Measurements from ENCODE around the gene USP21. TPM values are rescaled to one million over a fixed set of nuclear protein-coding genes. Genes with fewer than 3 reads are reported as not detected.

The USP21 gene
- total and polyA plus RNA-seq, 9 of the 15 experiments (the other 6 are each of a cell fraction or from before 2014, with no cell fraction given) = 4.9 to 52.4 (median 21.6) TPM

GRCh38 chr1:161165742-161166668 lies 6.7 kb downstream of the USP21 start, which contains the start of gene PPOX (continued):
- TF ChIP-seq GTF3C2 (IDR thresholded peaks at IDR 0.05; ENCODE audit: borderline replicate concordance, extremely low read depth, insufficient read length) (no peak), MAZ (CRISPR knock-in tag; conservative IDR thresholded peaks at IDR 0.05 in 1 of 2, IDR thresholded peaks at IDR 0.05 in 1 of 2) (peak; percentile 83 to 92), SREBF2 (CRISPR knock-in tag; IDR thresholded peaks at IDR 0.05) (no peak), TAF15 (IDR thresholded peaks at IDR 0.05; ENCODE audit: low read depth, low read length) (no peak), ZNF511 (CRISPR knock-in tag; IDR thresholded peaks at IDR 0.05) (0 out of 2 replicates have a peak, but pooled peaks have one; percentile 1), CHCHD3 (CRISPR knock-in tag; IDR thresholded peaks at IDR 0.05) (no peak), MAX (CRISPR knock-in tag; IDR thresholded peaks at IDR 0.05) (peak; percentile 90), ZNF232 (CRISPR knock-in tag; IDR thresholded peaks at IDR 0.05) (no peak), HMGXB4 (CRISPR knock-in tag; IDR thresholded peaks at IDR 0.05) (peak; percentile 36; the same call in 1 of the 2 replicates), RHOXF2B (CRISPR knock-in tag; conservative IDR thresholded peaks at IDR 0.05) (no peak), ZNF175 (CRISPR knock-in tag; IDR thresholded peaks at IDR 0.05; ENCODE audit: low read depth) (no peak), MYC (IDR thresholded peaks at IDR 0.05; ENCODE audit: low read depth, low read length) (peak; percentile 86; the same call in 1 of the 2 replicates), MYC (CRISPR knock-in tag; IDR thresholded peaks at IDR 0.05; ENCODE audit: borderline replicate concordance, low read depth) (peak; percentile 71; the same call in 1 of the 2 replicates), NR1H2 (CRISPR knock-in tag; IDR thresholded peaks at IDR 0.05) (no peak), E2F4 (CRISPR knock-in tag; IDR thresholded peaks at IDR 0.05; ENCODE audit: low read depth) (no peak), IRF1 (CRISPR knock-in tag; IDR thresholded peaks at IDR 0.05; ENCODE audit: borderline replicate concordance) (no peak), PHTF2 (CRISPR knock-in tag; IDR thresholded peaks at IDR 0.05) (no peak)
